HepG2 (cell line): ENCODE measurements around the gene SPTBN4. TPM values are rescaled to one million over a fixed set of nuclear protein-coding genes. Genes with fewer than 3 reads are reported as not detected.

ENCODE experiments used
- ATAC-seq: fragments of 200-7000 bp; cut with Tn5 transposase; 3 replicates; pipeline ENCODE4 v1.9.1; 2020; ENCODE audit warnings: mild to moderate bottlenecking, moderate library complexity
- BruUV-seq: library from RNA; stranded (reverse); fragments of 400-500 nt; replicated peaks from 2 replicates; lab custom pipeline; 2021; lab: Mats Ljungman, UMichigan
- CTCF ChIA-PET: fragments of 300-600 bp; formaldehyde crosslinking; extraction: SDS; loops from one replicate; lab custom pipeline; 2021; ENCODE audit warnings: low total read pairs, inconsistent platforms, low intra/inter-chr PET ratio; lab: Yijun Ruan, JAX
- POLR2A ChIA-PET: fragments of 350-600 bp; sonication (Branson Sonifier 250); formaldehyde crosslinking; loops from one replicate; lab custom pipeline; 2020; ENCODE audit warnings: antibody characterized with exemption, inconsistent platforms; lab: Yijun Ruan, JAX
- DNase-seq: peaks from one replicate; pipeline ENCODE4 v3.0.0-alpha.2; 2015; ENCODE audit warnings: low spot score
- FAIRE-seq: peaks from 3 replicates; lab custom pipeline; 2011; peaks lifted over from hg19 to GRCh38; lab: Jason Lieb, UNC
- H2AFZ ChIP-seq: one replicate; pipeline ENCODE4 v1.6.1; 2011; ENCODE audit warnings: low read length, inconsistent platforms
- H3K27ac ChIP-seq: fragments of 300-600 bp; 3 replicates; pipeline ENCODE4 v1.8.0; 2011; ENCODE audit warnings: mixed run types, mild to moderate bottlenecking, mixed read lengths, low read length, inconsistent platforms; ENCODE audit not compliant: insufficient read depth; ENCODE audit errors: extremely low read length
- H3K27me3 ChIP-seq, 2 experiments: fragments of 200-600 bp in 1 of 2; 2 replicates in 1 of 2; 3 replicates in 1 of 2; pipeline versions ENCODE4 v1.6.0 to v1.8.0; 2011; ENCODE audit warnings: low read length in 2 of 2, mild to moderate bottlenecking in 2 of 2, moderate library complexity in 2 of 2, inconsistent platforms in 1 of 2; ENCODE audit not compliant: insufficient read depth in 2 of 2, control insufficient read depth in 1 of 2
- H3K36me3 ChIP-seq, 2 experiments: fragments of 200-600 bp in 1 of 2; replicated peaks in 1 of 2; 2 replicates in 1 of 2; 3 replicates in 1 of 2; pipeline versions ENCODE4 v1.5.1 to v1.8.0; 2011; ENCODE audit warnings: low read length in 2 of 2, inconsistent platforms in 1 of 2; ENCODE audit not compliant: insufficient read depth in 2 of 2, control insufficient read depth in 1 of 2
- H3K4me1 ChIP-seq: 2 replicates; pipeline ENCODE4 v1.5.1; 2012; ENCODE audit warnings: low read length, inconsistent platforms; ENCODE audit not compliant: insufficient read depth
- H3K4me2 ChIP-seq: 2 replicates; pipeline ENCODE4 v1.6.0; 2011; ENCODE audit warnings: low read depth, low read length, inconsistent platforms
- H3K4me3 ChIP-seq, 3 experiments: fragments of 200-600 bp in 1 of 3; sonication (generic), shearing (Covaris generic) in 1 of 3; replicated peaks in 1 of 3; 2 replicates each; pipeline ENCODE4 v1.5.1; 2011 to 2016; ENCODE audit warnings: low read length in 3 of 3, inconsistent platforms in 2 of 3, low read depth in 2 of 3, mild to moderate bottlenecking in 2 of 3, control low read depth in 1 of 3, mixed read lengths in 1 of 3; ENCODE audit not compliant: insufficient read depth in 1 of 3
- H3K79me2 ChIP-seq: one replicate; pipeline ENCODE4 v1.6.1; 2011; ENCODE audit warnings: low read length, inconsistent platforms; ENCODE audit not compliant: insufficient read depth
- H3K9ac ChIP-seq: 2 replicates; pipeline ENCODE4 v1.6.0; 2011; ENCODE audit warnings: mild to moderate bottlenecking, low read depth, low read length, inconsistent platforms; ENCODE audit not compliant: insufficient read depth
- H3K9me3 ChIP-seq: 2 replicates; pipeline ENCODE4 v1.5.1; 2012; ENCODE audit warnings: mild to moderate bottlenecking, low read length
- H4K20me1 ChIP-seq: 2 replicates; pipeline ENCODE4 v1.6.0; 2011; ENCODE audit warnings: inconsistent platforms, mild to moderate bottlenecking, low read length, moderate library complexity; ENCODE audit not compliant: insufficient read depth
- BRCA1 ChIP-seq: sonication (generic); formaldehyde crosslinking; IDR thresholded peaks from 2 replicates; pipeline ENCODE4 v1.4.0; 2020; ENCODE audit warnings: missing genetic modification reagents
- ETV5 ChIP-seq: IDR thresholded peaks from 2 replicates; pipeline ENCODE4 v1.6.1; 2018; ENCODE audit warnings: missing biosample characterization, missing genetic modification reagents, inconsistent platforms, borderline replicate concordance
- HNRNPLL ChIP-seq: fragments of 200-400 bp; formaldehyde crosslinking; IDR thresholded peaks from 2 replicates; pipeline ENCODE4 v1.6.1; 2017; ENCODE audit warnings: mild to moderate bottlenecking, low read depth, low read length; ENCODE audit not compliant: poor library complexity, severe bottlenecking
- NR2F6 ChIP-seq, 2 experiments: IDR thresholded peaks; 2 replicates each; pipeline ENCODE4 v1.6.1; 2016; ENCODE audit warnings: antibody characterized with exemption in 1 of 2, mild to moderate bottlenecking in 1 of 2
- PATZ1 ChIP-seq: sonication (generic); formaldehyde crosslinking; IDR thresholded peaks from 2 replicates; pipeline ENCODE4 v1.4.0; 2020; ENCODE audit warnings: missing genetic modification reagents
- REST ChIP-seq, 2 experiments: IDR thresholded peaks; 2 replicates each; pipeline ENCODE4 v1.6.1; 2011 to 2012; ENCODE audit warnings: low read length in 2 of 2, borderline replicate concordance in 1 of 2, low read depth in 1 of 2, mild to moderate bottlenecking in 1 of 2, moderate library complexity in 1 of 2
- THRA ChIP-seq: sonication (generic); formaldehyde crosslinking; IDR thresholded peaks from 2 replicates; pipeline ENCODE4 v1.4.0; 2020; ENCODE audit warnings: missing genetic modification reagents, borderline replicate concordance
- USF2 ChIP-seq, 2 experiments: sonication (generic) in 1 of 2; formaldehyde crosslinking in 1 of 2; IDR thresholded peaks; 2 replicates each; pipeline versions ENCODE4 v1.5.1 to v1.6.1; 2011 to 2020; ENCODE audit warnings: borderline replicate concordance in 1 of 2, low read depth in 1 of 2, low read length in 1 of 2, mild to moderate bottlenecking in 1 of 2, missing genetic modification reagents in 1 of 2, moderate library complexity in 1 of 2
- ZNF510 ChIP-seq: sonication (generic); formaldehyde crosslinking; IDR thresholded peaks from 2 replicates; pipeline ENCODE4 v1.4.0; 2020; ENCODE audit warnings: low read depth, mild to moderate bottlenecking, missing genetic modification reagents
- WGBS: methylation state at CpG from one replicate; pipeline ENCODE4 v1.1.6; 2017; ENCODE audit warnings: low lambda C conversion rate; 5-methylcytosine and 5-hydroxymethylcytosine counted together
- in situ Hi-C: cut with HindIII; loops from 2 replicates; pipeline ENCODE4 v1.10.0; 2017; ENCODE audit warnings: low pct_unique_long_range_greater_than_20kb; ENCODE audit not compliant: extremely low pct_ligation_motif_present
- intact Hi-C: fragments of 100-400 bp; cut with micrococcal nuclease; formaldehyde crosslinking; loops from one replicate; pipeline ENCODE4 v1.10.0; 2022; ENCODE audit not compliant: unreplicated experiment
- polyA plus RNA-seq, 8 experiments: library from polyadenylated mRNA; depleted of rRNA in 3 of 8; stranded (reverse) in 7 of 8; unstranded in 1 of 8; fragments of >200 nt; fragmentation: Illumina TruSeq in 4 of 8; extraction: Trizol in 4 of 8; gene quantifications; 2 replicates each; pipeline versions ENCODE4 v1.2.1 to v1.2.3, GENCODE V29; 2011 to 2016; ENCODE audit warnings: low read depth in 4 of 8, missing spikeins in 1 of 8, mixed read lengths in 1 of 8; ENCODE audit not compliant: insufficient read depth in 1 of 8
- total RNA-seq, 5 experiments: library from RNA; depleted of rRNA; stranded (reverse); fragments of >200 nt; fragmentation: Illumina TruSeq; extraction: Trizol; gene quantifications; 2 replicates each; pipeline ENCODE4 v1.2.3, GENCODE V29; 2016; ENCODE audit warnings: low read depth in 1 of 5

The SPTBN4 gene
- total and polyA plus RNA-seq, 2 of the 13 experiments (the other 11 are each of a cell fraction or from before 2014, with no cell fraction given) = 0.11 TPM

GRCh38 chr19:40599331-40599901 is 132.6 kb downstream of the SPTBN4 start:
- ATAC-seq (no peak), DNase-seq (no peak), FAIRE-seq (no peak)
- POLR2A ChIA-PET = no interaction called here
- H3K9me3 ChIP-seq = no peaks in the 10 kb centered on the region
- no TSS peak for BruUV-seq
- H3K36me3 ChIP-seq = no peaks in the 10 kb centered on the region
- H3K4me2 ChIP-seq = no peak overlapping the region
- H2AFZ ChIP-seq = no peak overlapping the region
- no peak overlapping the region for H3K9ac ChIP-seq
- intact Hi-C loops (loop anchor here (2.0 to 5.0 kb wide), 3 partner anchors 51 to 72 kb away; no protein-coding TSS in a partner anchor), in situ Hi-C loops (no loop called here)
- peaks cover 49% of the 10 kb centered on the region for H3K4me1 ChIP-seq
- no peak overlapping the region for H3K4me3 ChIP-seq
- H3K27ac ChIP-seq = no peak overlapping the region
- 24% methylated on average over 8 of the region's 9 CpGs for WGBS
- peaks cover 6 to 48% of the 10 kb centered on the region in 2 experiments; a peak in 3 of 5 replicates for H3K27me3 ChIP-seq
- H4K20me1 ChIP-seq = peaks cover 5% of the 10 kb centered on the region
- no peaks in the 10 kb centered on the region for H3K79me2 ChIP-seq
- CTCF ChIA-PET = interaction anchor here (1.4 to 2.2 kb wide), 3 partner anchors 35 to 58 kb away, joined by 7 to 18 read pairs (median 14); no protein-coding TSS in a partner anchor
- TF ChIP-seq BRCA1 (CRISPR knock-in tag) = no peak
- no peak for TF ChIP-seq ZNF510 (CRISPR knock-in tag)
- TF ChIP-seq ETV5 (CRISPR knock-in tag) = no peak
- no peak for TF ChIP-seq REST (IDR thresholded peaks at IDR 0.05; ENCODE audit: borderline replicate concordance in 1 of 2, low read depth in 1 of 2, low read length in 2 of 2)
- TF ChIP-seq NR2F6 (IDR thresholded peaks at IDR 0.05) = no peak
- TF ChIP-seq NR2F6 (CRISPR knock-in tag; IDR thresholded peaks at IDR 0.05) = no peak
- TF ChIP-seq HNRNPLL = no peak
- TF ChIP-seq USF2 (IDR thresholded peaks at IDR 0.05; ENCODE audit: low read depth, low read length) = no peak
- no peak for TF ChIP-seq USF2 (CRISPR knock-in tag; IDR thresholded peaks at IDR 0.05; ENCODE audit: borderline replicate concordance)
- no peak for TF ChIP-seq PATZ1 (CRISPR knock-in tag)
- TF ChIP-seq THRA (CRISPR knock-in tag) = no peak
